CD4-positive, alpha-beta T cell treated with Interleukin-2 at 100 ng/mL for 4 hours (primary cell): ENCODE measurements around the gene USP17L12.
"Not testable (repeated sequence)": the region's sequence is repeated elsewhere in the genome, so short reads cannot be mapped to it uniquely, and the experiment has no call there.

ENCODE experiments used
- DNase-seq: peaks from one replicate; pipeline ENCODE4 v3.0.0-alpha.2; 2020; ENCODE audit warnings: low spot score

USP17L12 gene

GRCh38 chr4:9219852-9220251 is at the start of gene USP17L12:
USP17L12 (plus strand) TSS chr4:9220152; CDS start chr4:9220152, 0 bp downstream.
- DNase-seq, result not testable (repeated sequence)

GRCh38 chr4:9210357-9210756 is 9.6 kb upstream of the USP17L12 start, which contains the start of gene USP17L10:
USP17L10 (plus strand) TSS chr4:9210657; CDS start chr4:9210657, 0 bp downstream.
- DNase-seq, result not testable (repeated sequence)

- not testable (repeated sequence) for DNase-seq
Measured at GRCh38 chr4:9214701-9215100, 5.3 kb upstream of the USP17L12 start.

- not testable (repeated sequence) for DNase-seq
Measured at GRCh38 chr4:9215105-9215504, 4.8 kb upstream of the USP17L12 start, which contains the start of gene USP17L11. USP17L11 (plus strand) TSS chr4:9215405; CDS start chr4:9215405, 0 bp downstream.

GRCh38 chr4:9224596-9224995 is 4.6 kb downstream of the USP17L12 start, which contains the start of gene USP17L13:
USP17L13 (plus strand) TSS chr4:9224896; CDS start chr4:9224896, 0 bp downstream.
- not testable (repeated sequence) for DNase-seq

- not testable (repeated sequence) for DNase-seq
Measured at GRCh38 chr4:9230249-9230648, 10.3 kb downstream of the USP17L12 start.

- DNase-seq, result not testable (repeated sequence)
Measured at GRCh38 chr4:9234085-9234484, 14.1 kb downstream of the USP17L12 start, which contains the start of gene USP17L15. USP17L15 (plus strand) TSS chr4:9234385; CDS start chr4:9234385, 0 bp downstream.

GRCh38 chr4:9238461-9238860 is 18.5 kb downstream of the USP17L12 start:
- peak; percentile 18 for DNase-seq

- not testable (repeated sequence) for DNase-seq
Measured at GRCh38 chr4:9243579-9243978, 23.6 kb downstream of the USP17L12 start, which contains the start of gene USP17L17. USP17L17 (plus strand) TSS chr4:9243879; CDS start chr4:9243879, 0 bp downstream.

- peak; percentile 0 for DNase-seq
Measured at GRCh38 chr4:9247953-9248680, 28.2 kb downstream of the USP17L12 start, which contains the start of gene USP17L18. USP17L18 (plus strand) TSS chr4:9248630; CDS start chr4:9248630, 0 bp downstream.

- not testable (repeated sequence) for DNase-seq
Measured at GRCh38 chr4:9253078-9253477, 33.1 kb downstream of the USP17L12 start, which contains the start of gene USP17L19. USP17L19 (plus strand) TSS chr4:9253378; CDS start chr4:9253378, 0 bp downstream.

GRCh38 chr4:9257824-9258223 is 37.9 kb downstream of the USP17L12 start, which contains the start of gene USP17L20:
USP17L20 (plus strand) TSS chr4:9258124; CDS start chr4:9258124, 0 bp downstream.
- DNase-seq, result not testable (repeated sequence)

- not testable (repeated sequence) for DNase-seq
Measured at GRCh38 chr4:9262572-9262971, 42.6 kb downstream of the USP17L12 start, which contains the start of gene USP17L21. USP17L21 (plus strand) TSS chr4:9262872; CDS start chr4:9262872, 0 bp downstream.

GRCh38 chr4:9267319-9267718 is 47.4 kb downstream of the USP17L12 start, which contains the start of gene USP17L22:
USP17L22 (plus strand) TSS chr4:9267619; CDS start chr4:9267619, 0 bp downstream.
- not testable (repeated sequence) for DNase-seq
